Measurements from ENCODE around the gene ZNF655.
"Not testable (repeated sequence)": the region's sequence is repeated elsewhere in the genome, so short reads cannot be mapped to it uniquely, and the experiment has no call there.

The ZNF655 gene

GRCh38 chr7:99545308-99545707 is 13.1 kb upstream of the ZNF655 start:
- H3K9me3 ChIP-seq (ENCODE audit: control insufficient read depth, insufficient read depth, low read length); H3K4me3 ChIP-seq (ENCODE audit: low read depth, low read length): not testable (repeated sequence)

DNA sequence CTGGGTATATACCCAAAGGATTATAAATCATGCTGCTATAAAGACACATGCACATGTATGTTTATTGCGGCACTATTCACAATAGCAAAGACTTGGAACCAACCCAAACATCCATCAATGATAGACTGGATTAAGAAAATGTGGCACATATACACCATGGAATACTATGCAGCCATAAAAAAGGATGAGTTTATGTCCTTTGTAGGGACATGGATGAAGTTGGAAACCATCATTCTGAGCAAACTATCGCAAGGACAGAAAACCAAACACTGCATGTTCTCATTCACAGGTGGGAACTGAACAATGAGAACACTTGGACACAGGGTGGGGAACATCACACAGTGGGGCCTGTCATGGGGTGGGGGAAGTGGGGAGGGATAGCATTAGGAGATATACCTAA is 8.9 kb upstream of the ZNF655 start:
- not testable (repeated sequence) for H3K4me3 ChIP-seq (ENCODE audit: low read depth, low read length); H3K4me1 ChIP-seq (ENCODE audit: control insufficient read depth, insufficient read depth, low read length); H3K9ac ChIP-seq (ENCODE audit: low read depth, low read length); H3K27me3 ChIP-seq (ENCODE audit: control insufficient read depth, insufficient read depth, low read length); H3K36me3 ChIP-seq (ENCODE audit: control insufficient read depth, insufficient read depth, low read length); H3K9me3 ChIP-seq (ENCODE audit: control insufficient read depth, insufficient read depth, low read length)

More at GRCh38 chr7:99545308-99545707, 13.1 kb upstream of the ZNF655 start:
- H3K9ac ChIP-seq (ENCODE audit: low read depth, low read length); H3K27me3 ChIP-seq (ENCODE audit: control insufficient read depth, insufficient read depth, low read length); H3K36me3 ChIP-seq (ENCODE audit: control insufficient read depth, insufficient read depth, low read length); H3K4me1 ChIP-seq (ENCODE audit: control insufficient read depth, insufficient read depth, low read length): not testable (repeated sequence)

GRCh38 chr7:99551334-99551733 is 7.1 kb upstream of the ZNF655 start:
- Histone ChIP-seq H3K9ac (ENCODE audit: low read depth, low read length) (peak overlapping the region; percentile 97), H3K27me3 (ENCODE audit: control insufficient read depth, insufficient read depth, low read length) (no peaks in the 10 kb centered on the region), H3K36me3 (ENCODE audit: control insufficient read depth, insufficient read depth, low read length) (no peaks in the 10 kb centered on the region), H3K4me3 (ENCODE audit: low read depth, low read length) (peak overlapping the region; percentile 99), H3K4me1 (ENCODE audit: control insufficient read depth, insufficient read depth, low read length) (no peaks in the 10 kb centered on the region), H3K9me3 (ENCODE audit: control insufficient read depth, insufficient read depth, low read length) (no peaks in the 10 kb centered on the region)

DNA sequence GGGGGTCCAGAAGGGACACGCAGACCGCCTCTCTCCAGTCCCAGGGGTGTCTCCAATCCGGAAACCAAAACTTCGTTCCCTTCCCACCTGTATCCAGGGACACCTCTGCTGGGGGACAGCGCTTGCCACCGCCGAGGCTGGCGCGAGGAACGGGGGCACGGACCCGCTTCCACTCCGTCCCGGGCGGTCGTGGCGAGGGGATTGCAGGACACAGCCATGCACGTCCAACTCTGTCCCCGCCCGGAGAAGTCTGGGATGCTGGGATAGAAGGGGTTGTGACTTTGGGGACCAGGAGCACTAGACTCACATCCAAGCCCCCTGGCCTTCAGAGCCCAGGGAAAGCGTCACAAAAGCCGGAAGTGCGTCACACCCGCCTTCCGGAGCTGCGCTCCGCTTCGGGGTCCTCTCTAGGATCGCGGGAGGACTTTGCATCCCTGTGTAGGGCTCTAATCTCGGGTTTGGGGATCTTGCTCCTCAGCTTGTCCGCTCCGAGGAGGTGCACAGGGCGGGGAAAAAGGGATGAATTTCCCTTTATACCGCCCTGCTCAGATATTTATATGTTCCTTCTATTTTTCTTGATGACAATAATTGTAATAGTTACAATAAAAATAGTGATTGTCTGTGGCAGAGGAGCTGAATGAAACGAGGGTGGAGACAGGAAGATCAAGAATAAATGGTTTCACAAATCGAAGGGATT is 6.5 kb upstream of the ZNF655 start, which contains the start of gene FAM200A:
Gene FAM200A, minus strand, starts transcription at position 348 of the 697 bp plus-strand sequence. CDS start 3,707 bp downstream, outside the sequence.
- Histone ChIP-seq H3K9ac (ENCODE audit: low read depth, low read length) (peak within 1 kb of the TSS; percentile 97), H3K9me3 (ENCODE audit: control insufficient read depth, insufficient read depth, low read length) (no peaks in the 10 kb centered on the region), H3K4me1 (ENCODE audit: control insufficient read depth, insufficient read depth, low read length) (no peaks in the 10 kb centered on the region), H3K27me3 (ENCODE audit: control insufficient read depth, insufficient read depth, low read length) (no peaks in the 10 kb centered on the region), H3K36me3 (ENCODE audit: control insufficient read depth, insufficient read depth, low read length) (no peaks in the 10 kb centered on the region), H3K4me3 (ENCODE audit: low read depth, low read length) (peak within 1 kb of the TSS; percentile 99)

DNA sequence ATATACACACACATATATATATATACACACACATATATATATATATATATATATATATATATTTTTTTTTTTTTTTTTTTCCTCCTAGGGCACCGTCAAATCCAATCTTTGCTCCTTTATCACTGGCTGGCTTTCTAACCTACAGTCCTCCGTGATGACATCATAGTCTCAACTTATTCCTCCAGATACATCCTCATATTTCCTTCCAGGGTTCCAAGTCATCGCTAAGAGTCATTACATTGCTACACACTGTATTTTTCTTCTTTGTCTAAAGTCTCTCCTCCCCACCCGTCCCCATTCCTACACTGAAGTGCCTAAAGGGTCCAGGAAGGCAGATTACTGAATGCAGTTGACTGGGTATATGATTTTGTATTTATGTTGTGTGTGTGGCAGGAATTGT is 5.4 kb upstream of the ZNF655 start:
- Histone ChIP-seq H3K9me3 (ENCODE audit: control insufficient read depth, insufficient read depth, low read length) (no peaks in the 10 kb centered on the region), H3K36me3 (ENCODE audit: control insufficient read depth, insufficient read depth, low read length) (no peaks in the 10 kb centered on the region), H3K4me3 (ENCODE audit: low read depth, low read length) (no peak overlapping the region), H3K4me1 (ENCODE audit: control insufficient read depth, insufficient read depth, low read length) (no peaks in the 10 kb centered on the region), H3K9ac (ENCODE audit: low read depth, low read length) (no peak overlapping the region), H3K27me3 (ENCODE audit: control insufficient read depth, insufficient read depth, low read length) (no peaks in the 10 kb centered on the region)

GRCh38 chr7:99554939-99555338 is 3.5 kb upstream of the ZNF655 start:
- Histone ChIP-seq H3K9me3 (ENCODE audit: control insufficient read depth, insufficient read depth, low read length) (no peaks in the 10 kb centered on the region), H3K9ac (ENCODE audit: low read depth, low read length) (no peak overlapping the region), H3K27me3 (ENCODE audit: control insufficient read depth, insufficient read depth, low read length) (no peaks in the 10 kb centered on the region), H3K36me3 (ENCODE audit: control insufficient read depth, insufficient read depth, low read length) (peaks cover 3% of the 10 kb centered on the region), H3K4me1 (ENCODE audit: control insufficient read depth, insufficient read depth, low read length) (no peaks in the 10 kb centered on the region), H3K4me3 (ENCODE audit: low read depth, low read length) (no peak overlapping the region)

GRCh38 chr7:99557196-99557607 is 1.2 kb upstream of the ZNF655 start:
- Histone ChIP-seq H3K4me1 (ENCODE audit: control insufficient read depth, insufficient read depth, low read length) (no peaks in the 10 kb centered on the region), H3K36me3 (ENCODE audit: control insufficient read depth, insufficient read depth, low read length) (peaks cover 16% of the 10 kb centered on the region), H3K9ac (ENCODE audit: low read depth, low read length) (peak overlapping the region; percentile 97), H3K9me3 (ENCODE audit: control insufficient read depth, insufficient read depth, low read length) (no peaks in the 10 kb centered on the region), H3K4me3 (ENCODE audit: low read depth, low read length) (peak overlapping the region; percentile 99), H3K27me3 (ENCODE audit: control insufficient read depth, insufficient read depth, low read length) (no peaks in the 10 kb centered on the region)

GRCh38 chr7:99557940-99558305 is 519 bp upstream of the ZNF655 start:
- Histone ChIP-seq H3K9me3 (ENCODE audit: control insufficient read depth, insufficient read depth, low read length) (no peaks in the 10 kb centered on the region), H3K9ac (ENCODE audit: low read depth, low read length) (peak overlapping the region; percentile 97), H3K4me3 (ENCODE audit: low read depth, low read length) (peak overlapping the region; percentile 99), H3K36me3 (ENCODE audit: control insufficient read depth, insufficient read depth, low read length) (peaks cover 19% of the 10 kb centered on the region), H3K4me1 (ENCODE audit: control insufficient read depth, insufficient read depth, low read length) (no peaks in the 10 kb centered on the region), H3K27me3 (ENCODE audit: control insufficient read depth, insufficient read depth, low read length) (no peaks in the 10 kb centered on the region)

- no peaks in the 10 kb centered on the region for H3K4me1 ChIP-seq (ENCODE audit: control insufficient read depth, insufficient read depth, low read length)
- no peaks in the 10 kb centered on the region for H3K27me3 ChIP-seq (ENCODE audit: control insufficient read depth, insufficient read depth, low read length)
- peak overlapping the region; percentile 99 for H3K4me3 ChIP-seq (ENCODE audit: low read depth, low read length)
- peak overlapping the region; percentile 90 for H3K9ac ChIP-seq (ENCODE audit: low read depth, low read length)
- no peaks in the 10 kb centered on the region for H3K9me3 ChIP-seq (ENCODE audit: control insufficient read depth, insufficient read depth, low read length)
- H3K36me3 ChIP-seq (ENCODE audit: control insufficient read depth, insufficient read depth, low read length), result peaks cover 24% of the 10 kb centered on the region
Observed at GRCh38 chr7:99559175-99559915, 903 bp downstream of the ZNF655 start.

DNA sequence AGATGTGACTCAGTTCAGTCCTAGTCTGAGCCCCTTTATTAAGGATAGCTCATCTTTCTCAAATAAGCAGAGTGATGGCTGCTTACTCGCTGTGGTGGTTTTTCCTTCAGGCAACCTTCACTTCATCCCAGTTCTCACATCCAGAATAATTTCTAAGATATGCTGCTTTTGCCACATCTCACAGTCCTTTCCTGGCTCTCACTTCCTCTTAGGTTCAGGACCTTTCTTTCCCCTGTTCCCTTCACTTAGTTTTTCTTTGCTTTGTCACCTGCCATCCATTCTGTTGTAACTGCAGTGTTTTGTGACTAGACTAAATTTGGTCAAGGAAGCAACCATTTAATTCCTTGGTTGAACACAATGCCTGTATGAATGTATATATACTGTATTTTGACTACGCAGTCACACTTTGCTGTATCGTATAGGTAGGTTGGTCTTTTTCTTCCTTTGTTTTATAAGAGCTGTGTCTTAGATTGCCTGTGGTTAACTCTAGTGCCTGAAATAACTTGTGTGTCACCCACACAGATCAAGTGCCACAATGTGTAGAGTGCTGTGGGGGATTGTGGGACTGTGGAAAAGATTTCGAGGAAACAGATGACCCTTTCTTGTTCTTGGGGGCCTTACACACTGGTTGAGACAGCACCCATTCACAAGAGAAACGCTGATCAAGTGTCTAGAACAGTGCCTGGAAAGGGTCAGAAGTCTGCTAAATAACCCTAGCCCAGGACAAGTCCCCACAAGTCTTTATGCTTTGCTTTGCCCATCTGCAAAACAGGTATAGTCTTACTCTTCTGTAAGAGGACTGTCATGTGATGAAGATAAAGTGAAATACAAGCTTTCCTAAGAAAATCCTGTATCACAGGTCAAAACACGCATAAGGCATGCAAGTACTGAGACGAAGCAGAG is 2.6 kb downstream of the ZNF655 start:
- no peaks in the 10 kb centered on the region for H3K27me3 ChIP-seq (ENCODE audit: control insufficient read depth, insufficient read depth, low read length)
- H3K9ac ChIP-seq (ENCODE audit: low read depth, low read length), result no peak overlapping the region
- H3K9me3 ChIP-seq (ENCODE audit: control insufficient read depth, insufficient read depth, low read length), result no peaks in the 10 kb centered on the region
- H3K4me3 ChIP-seq (ENCODE audit: low read depth, low read length), result no peak overlapping the region
- H3K36me3 ChIP-seq (ENCODE audit: control insufficient read depth, insufficient read depth, low read length), result peaks cover 24% of the 10 kb centered on the region
- no peaks in the 10 kb centered on the region for H3K4me1 ChIP-seq (ENCODE audit: control insufficient read depth, insufficient read depth, low read length)

GRCh38 chr7:99561737-99562051 is 3.3 kb downstream of the ZNF655 start:
- Histone ChIP-seq H3K9ac (ENCODE audit: low read depth, low read length) (no peak overlapping the region), H3K27me3 (ENCODE audit: control insufficient read depth, insufficient read depth, low read length) (no peaks in the 10 kb centered on the region), H3K36me3 (ENCODE audit: control insufficient read depth, insufficient read depth, low read length) (peaks cover 29% of the 10 kb centered on the region), H3K4me1 (ENCODE audit: control insufficient read depth, insufficient read depth, low read length) (no peaks in the 10 kb centered on the region), H3K9me3 (ENCODE audit: control insufficient read depth, insufficient read depth, low read length) (no peaks in the 10 kb centered on the region), H3K4me3 (ENCODE audit: low read depth, low read length) (no peak overlapping the region)
